HG03108 (cell line): ENCODE measurements around the gene ENTR1.

Experiments
- ATAC-seq: cut with Tn5 transposase; IDR thresholded peaks from one replicate; pipeline ENCODE4 v1.9.1; 2021; ENCODE audit warnings: moderate library complexity; ENCODE audit not compliant: unreplicated experiment

Gene ENTR1

GRCh38 chr9:136379891-136380290, 30.5 kb downstream of the ENTR1 start:
- no peak for ATAC-seq

DNA sequence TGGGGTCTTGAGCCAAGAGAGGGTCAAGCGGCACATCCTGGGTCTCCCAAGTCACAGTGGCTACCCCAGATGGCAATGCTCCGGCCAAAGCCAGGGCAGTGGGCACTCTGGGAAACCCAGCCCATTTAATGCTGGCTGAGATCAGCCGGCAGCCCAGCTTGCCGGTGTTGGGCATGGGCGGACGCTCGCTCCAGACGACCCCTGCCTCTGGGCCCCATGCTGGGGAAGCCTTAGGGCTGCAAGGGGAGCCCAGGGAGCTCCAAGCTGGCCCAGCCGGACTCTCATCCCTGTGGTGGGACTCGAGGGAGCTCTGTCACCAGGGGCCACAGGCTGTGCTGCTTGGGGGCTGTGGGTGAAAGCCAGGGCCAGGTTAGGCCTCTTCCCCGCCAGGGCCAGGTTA, 31.0 kb downstream of the ENTR1 start:
- ATAC-seq = no peak

- ATAC-seq = no peak
Observed at GRCh38 chr9:136379003-136379287, 31.5 kb downstream of the ENTR1 start.

DNA sequence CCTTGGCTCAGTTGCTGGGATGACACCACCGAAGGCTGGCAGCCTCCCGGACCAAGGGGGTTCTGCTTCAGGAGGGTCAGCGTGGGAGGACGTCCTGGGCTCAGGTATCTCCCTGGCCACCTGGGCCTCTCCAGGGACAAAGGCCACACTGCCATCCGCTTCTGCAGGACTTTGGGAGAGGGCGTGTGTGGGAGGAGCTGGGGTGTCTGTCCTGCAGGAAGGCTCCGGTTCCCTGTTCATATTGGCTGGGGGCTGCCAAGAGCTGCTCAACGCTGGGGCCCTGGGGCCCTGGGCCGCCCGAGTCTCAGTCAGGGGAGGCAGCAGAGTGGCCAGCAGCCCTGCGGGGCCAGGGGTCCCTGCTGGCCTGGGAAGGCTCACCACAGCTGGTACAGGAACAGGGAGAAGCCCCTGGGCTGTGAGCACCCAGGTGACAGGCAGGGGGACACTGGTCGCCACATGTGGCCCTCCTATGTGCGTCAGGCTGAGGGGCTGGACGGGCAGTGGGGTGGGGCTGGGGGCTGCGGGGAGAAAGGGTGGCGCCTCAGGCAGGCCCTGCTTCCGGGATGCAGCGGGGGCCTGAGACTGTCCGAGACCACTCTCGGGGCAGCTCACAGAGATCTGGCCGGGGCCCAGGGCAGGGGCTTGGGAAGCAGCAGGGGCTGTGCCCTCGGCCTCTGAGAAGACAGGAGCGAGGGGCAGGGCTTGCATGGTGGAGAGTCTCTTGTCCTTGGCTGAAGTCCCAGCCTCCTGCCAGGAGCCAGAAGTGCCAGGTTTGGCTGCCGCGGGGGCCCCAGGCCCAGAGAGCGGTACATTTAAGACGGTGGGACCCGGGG, 32.0 kb downstream of the ENTR1 start:
- ATAC-seq = no peak

DNA sequence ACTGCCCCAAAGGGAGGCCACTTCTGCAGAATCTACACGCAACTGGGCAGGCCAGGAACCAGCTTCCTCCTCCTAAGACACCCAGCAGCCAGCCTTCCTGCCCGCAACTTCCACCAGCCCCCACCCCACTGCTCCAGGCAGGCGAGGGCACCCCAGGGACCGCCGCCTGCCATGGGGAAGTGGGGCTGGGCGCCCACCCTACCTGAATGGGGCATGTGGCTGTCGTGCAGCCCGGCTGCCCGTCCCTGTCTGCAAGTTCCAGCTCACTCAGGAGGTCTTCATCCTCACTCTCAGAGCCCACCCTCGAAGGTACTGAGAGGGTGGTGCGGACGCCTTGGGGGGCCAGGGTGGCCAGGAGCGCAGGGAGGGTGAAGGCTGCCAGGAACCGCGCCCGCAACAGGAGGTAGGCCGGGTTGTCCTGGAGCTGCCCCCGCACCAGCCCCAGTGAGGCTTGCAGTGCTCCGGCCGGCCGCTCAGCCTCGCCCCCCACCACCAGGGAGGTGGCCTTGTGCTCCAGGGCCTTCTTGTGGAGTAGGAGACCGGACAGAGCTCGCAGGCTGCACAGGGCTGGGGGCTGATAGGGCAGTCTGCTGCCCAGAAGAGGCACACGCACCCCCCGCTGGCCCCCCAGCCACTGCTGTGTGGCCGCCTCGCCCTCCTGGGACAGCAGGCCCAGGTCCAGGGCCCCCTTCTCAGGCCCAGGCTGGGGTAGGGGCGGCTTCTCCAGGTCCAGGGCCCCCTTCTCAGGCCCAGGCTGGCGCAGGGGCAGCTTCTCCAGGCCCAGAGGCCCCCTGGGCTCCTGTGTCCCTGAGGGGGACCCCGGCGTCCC, 32.9 kb downstream of the ENTR1 start:
- ATAC-seq = no peak

DNA sequence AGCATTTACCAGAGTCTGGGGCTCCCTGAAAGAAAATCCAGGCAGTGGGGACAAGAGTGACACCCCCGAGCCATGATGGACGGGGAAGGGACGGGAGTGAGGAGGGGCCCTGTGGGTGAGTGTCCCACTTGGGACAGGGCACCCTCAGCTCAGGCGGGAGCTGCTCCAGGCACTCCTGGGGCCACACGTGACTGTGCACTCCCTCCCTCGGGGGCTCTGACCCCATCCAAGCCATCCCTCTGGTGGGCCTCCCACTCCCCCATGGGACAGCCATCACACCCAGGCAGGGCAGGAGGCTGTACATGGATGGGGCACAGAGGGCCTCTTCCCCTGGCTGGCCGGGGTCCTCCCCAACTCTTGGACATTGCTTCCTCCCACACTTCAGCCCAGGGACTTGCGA, 34.0 kb downstream of the ENTR1 start:
- no peak for ATAC-seq

DNA sequence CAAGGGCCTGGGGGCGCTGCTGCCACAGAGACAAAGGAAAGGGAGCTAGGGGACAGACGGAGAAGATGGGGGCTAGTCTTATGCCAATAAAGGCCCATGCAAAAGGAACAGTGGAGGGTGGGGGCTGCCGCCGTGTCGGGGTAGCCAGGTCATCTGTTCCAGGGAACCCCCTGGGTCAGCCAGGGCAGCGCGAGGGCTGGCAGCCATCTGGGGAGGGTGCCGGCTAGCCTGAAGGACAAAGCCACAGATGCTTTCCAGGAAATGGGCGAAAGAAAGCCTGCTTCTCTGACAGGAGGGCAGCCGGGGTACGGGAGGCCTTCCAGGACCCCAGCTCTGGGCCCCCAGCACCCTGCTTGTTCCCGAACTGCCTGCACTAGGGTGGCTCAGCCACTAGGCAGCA, 35.3 kb downstream of the ENTR1 start:
- no peak for ATAC-seq

DNA sequence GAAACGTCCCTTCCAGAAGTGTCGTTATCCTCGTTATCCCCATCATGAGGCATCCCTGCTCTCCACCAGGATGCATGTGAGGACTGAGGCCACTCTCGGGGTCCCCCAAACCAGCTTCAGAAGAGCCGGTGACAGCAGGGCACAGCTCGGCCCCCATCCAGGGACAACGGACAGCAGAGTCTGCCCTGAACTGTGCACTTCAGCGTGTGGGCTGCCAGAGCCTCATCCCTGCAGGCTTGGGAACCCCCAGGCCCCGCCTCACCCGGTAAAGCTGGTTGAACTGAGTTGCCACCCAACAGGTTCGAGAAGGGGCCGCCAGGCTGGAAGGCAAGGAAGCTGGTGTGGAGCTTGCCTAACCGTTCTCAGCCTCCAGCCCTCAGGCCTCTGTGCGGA, 36.2 kb downstream of the ENTR1 start:
- ATAC-seq = no peak

- no peak for ATAC-seq
Observed at GRCh38 chr9:136373300-136374182, 36.9 kb downstream of the ENTR1 start, which contains the start of gene CARD9. Gene CARD9 (minus strand): TSS chr9:136373669. CDS start chr9:136372078, 1,591 bp downstream.

GRCh38 chr9:136372561-136373299, 37.7 kb downstream of the ENTR1 start:
- no peak for ATAC-seq

DNA sequence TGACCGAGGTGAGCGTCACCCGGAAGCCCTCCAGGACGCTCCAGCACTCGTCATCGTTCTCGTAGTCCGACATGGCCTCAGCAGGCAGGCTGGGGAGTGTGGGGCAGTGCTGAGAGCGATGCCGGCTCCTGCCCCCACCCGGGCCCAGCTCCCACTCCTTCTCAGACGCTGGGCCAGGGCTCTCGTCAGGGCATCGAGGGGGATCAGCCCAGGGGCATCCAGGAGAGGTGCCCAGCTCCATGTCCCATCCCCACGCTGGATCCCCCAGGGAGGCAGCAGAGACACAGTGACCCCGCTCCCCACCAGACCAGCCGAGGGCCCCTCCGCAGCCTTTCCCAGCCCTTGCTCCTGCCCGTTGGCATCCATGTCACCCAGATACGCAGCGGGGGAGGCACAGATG, 38.4 kb downstream of the ENTR1 start:
- ATAC-seq = no peak

- ATAC-seq = no peak
Observed at GRCh38 chr9:136371533-136371880, 38.9 kb downstream of the ENTR1 start.

DNA sequence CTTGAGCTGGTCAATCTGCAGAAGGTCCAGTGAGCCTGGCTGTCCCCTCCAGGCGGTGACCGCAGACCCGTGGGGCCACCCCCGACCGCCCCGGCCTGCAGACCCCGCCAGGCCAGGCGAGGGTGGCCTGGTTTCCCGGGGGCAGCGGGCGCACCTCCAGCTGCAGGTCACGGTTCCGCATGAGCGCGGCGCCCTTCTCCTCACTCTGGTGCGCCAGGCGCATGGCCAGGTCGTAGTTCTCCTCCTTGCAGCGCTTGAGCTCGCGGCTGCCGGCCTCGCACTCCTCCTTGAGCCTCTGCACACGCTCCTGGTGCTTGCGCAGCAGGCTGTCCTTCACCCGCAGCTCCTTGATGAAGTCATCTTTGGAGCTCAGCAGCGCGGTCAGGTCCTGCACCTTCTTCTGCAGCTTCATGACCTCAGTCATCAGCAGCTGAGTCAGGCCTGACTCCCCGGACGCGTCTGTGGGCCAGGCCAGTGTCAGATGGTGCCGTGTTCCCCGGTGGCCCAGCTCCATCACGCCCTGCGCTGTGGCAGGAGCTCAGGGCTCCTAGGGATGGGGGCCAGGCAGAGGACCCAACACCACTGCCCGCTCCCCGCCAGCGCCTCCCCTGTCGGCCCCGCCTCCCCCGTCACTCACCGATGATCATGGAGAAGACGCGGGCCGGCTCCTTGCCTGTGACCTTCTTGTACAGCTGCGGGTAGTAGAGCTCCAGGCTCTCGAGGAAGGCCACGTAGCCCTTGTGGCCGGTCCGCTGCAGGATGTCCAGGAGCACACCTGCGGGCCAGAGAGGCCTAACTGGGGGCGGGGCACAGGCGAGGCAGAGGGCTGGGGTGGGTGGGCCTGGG, 39.5 kb downstream of the ENTR1 start:
- ATAC-seq = no peak

GRCh38 chr9:136370037-136370436, 40.4 kb downstream of the ENTR1 start:
- ATAC-seq = no peak

- no peak for ATAC-seq
Observed at GRCh38 chr9:136368190-136368589, 42.2 kb downstream of the ENTR1 start.

- ATAC-seq = no peak
Observed at GRCh38 chr9:136367296-136368145, 42.9 kb downstream of the ENTR1 start.

DNA sequence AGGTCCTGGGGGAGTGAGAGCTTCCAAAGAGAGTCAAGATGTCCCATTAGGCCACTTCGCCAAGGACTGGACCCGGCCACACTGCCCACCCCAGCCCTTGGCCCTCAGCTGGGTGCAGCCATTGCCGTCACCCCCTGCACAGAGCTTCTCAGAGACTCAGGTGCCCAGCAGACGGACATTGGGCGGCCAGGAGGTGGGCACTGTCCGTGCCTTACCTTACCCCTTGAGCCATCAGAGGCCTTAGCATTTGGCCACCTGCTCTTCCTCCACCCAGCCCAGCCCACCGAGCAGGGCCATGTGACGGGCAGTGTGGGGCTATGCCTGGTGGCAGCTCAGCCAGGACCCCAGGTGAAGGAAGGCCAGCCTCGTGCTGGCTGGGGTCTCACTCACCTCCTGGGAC, 43.6 kb downstream of the ENTR1 start:
- ATAC-seq = no peak

GRCh38 chr9:136365775-136366222, 44.6 kb downstream of the ENTR1 start:
- no peak for ATAC-seq
